Gastrocnemius medialis (tissue), 4 donors: Measurements from ENCODE around the gene TMTC3. TPM values are rescaled to one million over a fixed set of nuclear protein-coding genes. Genes with fewer than 3 reads are reported as not detected.

Experiments used
- ATAC-seq, 2 donors: fragments of 150-250 bp; one replicate each; pipeline ENCODE4 v1.9.1; 2016
- DNase-seq, 2 donors: peaks; one replicate each; pipeline ENCODE4 v3.0.0-alpha.2; 2019
- H3K27ac ChIP-seq, 4 donors: fragments of 200-600 bp; sonication (generic); 1 replicate in 1 of 4; 2 replicates in 3 of 4; pipeline ENCODE4 v1.5.1; 2016 to 2018; ENCODE audit warnings: mild to moderate bottlenecking in 2 of 4, moderate library complexity in 1 of 4
- H3K27me3 ChIP-seq, 3 donors: fragments of 200-600 bp; sonication (generic) in 2 of 3; 1 replicate in 1 of 3; 2 replicates in 2 of 3; pipeline versions ENCODE4 v1.5.1 to v1.6.0; 2016 to 2019; ENCODE audit warnings: mild to moderate bottlenecking in 1 of 3, moderate library complexity in 1 of 3
- H3K36me3 ChIP-seq, 2 donors: fragments of 200-600 bp; sonication (generic) in 1 of 2; one replicate each; pipeline ENCODE4 v1.5.1; 2017 to 2018
- H3K4me1 ChIP-seq, 2 donors: fragments of 200-600 bp; sonication (generic) in 1 of 2; one replicate each; pipeline ENCODE4 v1.5.1; 2016 to 2017; ENCODE audit warnings: mild to moderate bottlenecking in 2 of 2
- H3K4me3 ChIP-seq, 4 donors: fragments of 200-600 bp; sonication (generic) in 3 of 4; 1 replicate in 1 of 4; 2 replicates in 3 of 4; pipeline ENCODE4 v1.5.1; 2016 to 2019; ENCODE audit warnings: mild to moderate bottlenecking in 2 of 4
- H3K9me3 ChIP-seq, 3 donors: fragments of 200-600 bp; sonication (generic) in 2 of 3; 1 replicate in 1 of 3; 2 replicates in 2 of 3; pipeline ENCODE4 v1.5.1; 2016 to 2019
- CTCF ChIP-seq, 5 experiments: fragments of 450-650 bp in 3 of 5; fragments of 200-600 bp in 2 of 5; sonication (generic) in 2 of 5; IDR thresholded peaks in 4 of 5; conservative IDR thresholded peaks in 1 of 5; 1 replicate in 4 of 5; 2 replicates in 1 of 5; pipeline ENCODE4 v1.5.1; 2016 to 2019; ENCODE audit warnings: antibody characterized with exemption in 5 of 5, mild to moderate bottlenecking in 3 of 5, moderate library complexity in 3 of 5
- POLR2A ChIP-seq, 2 donors: fragments of 450-650 bp; IDR thresholded peaks; one replicate each; pipeline ENCODE4 v1.6.1; 2017; ENCODE audit warnings: antibody characterized with exemption in 2 of 2, mild to moderate bottlenecking in 2 of 2, moderate library complexity in 2 of 2
- in situ Hi-C, 4 donors: fragments of 200-750 bp; cut with MboI; loops; one replicate each; pipeline versions ENCODE4 v1.15.0 to v1.8.0; 2017; ENCODE audit warnings: low sequenced_read_pairs in 4 of 4
- intact Hi-C: fragments of 100-400 bp; cut with DNase I; formaldehyde crosslinking; loops from one replicate; pipeline ENCODE4 v1.15.1; 2023; ENCODE audit warnings: low total_unique reads
- total RNA-seq, 4 donors: library from RNA; depleted of rRNA; stranded (reverse); fragments of >200 nt; gene quantifications; one replicate each; pipeline versions ENCODE4 v1.1.0 to v1.2.3, GENCODE V29; 2016

The TMTC3 gene
- total RNA-seq, 4 donors from 2014 or later = 4.9 to 15.9 (median 6.6) TPM

- H3K4me1 ChIP-seq = no peaks in the 10 kb centered on the region
- no peak for ATAC-seq
- no peaks in the 10 kb centered on the region for H3K27me3 ChIP-seq
- intact Hi-C loops (no loop called here), in situ Hi-C loops (no loop called here)
- no peaks in the 10 kb centered on the region for H3K9me3 ChIP-seq
- H3K36me3 ChIP-seq = no peaks in the 10 kb centered on the region
- no peak overlapping the region for H3K4me3 ChIP-seq
- TF ChIP-seq CTCF (IDR thresholded peaks at IDR 0.05 in 4 of 5, conservative IDR thresholded peaks at IDR 0.05 in 1 of 5) (no peak), POLR2A (IDR thresholded peaks at IDR 0.05) (no peak)
- DNase-seq = no peak
- no peak overlapping the region for H3K27ac ChIP-seq
These were observed 101.9 kb downstream of the TMTC3 start for GRCh38 chr12:88243982-88244381.

GRCh38 chr12:88245905-88246304 is 103.8 kb downstream of the TMTC3 start:
- no peaks in the 10 kb centered on the region for H3K9me3 ChIP-seq
- in situ Hi-C loops (no loop called here), intact Hi-C loops (no loop called here)
- DNase-seq (no peak), ATAC-seq (no peak)
- no peak overlapping the region for H3K4me3 ChIP-seq
- no peak overlapping the region for H3K27ac ChIP-seq
- no peaks in the 10 kb centered on the region for H3K4me1 ChIP-seq
- H3K36me3 ChIP-seq = no peaks in the 10 kb centered on the region
- no peak for TF ChIP-seq CTCF (IDR thresholded peaks at IDR 0.05 in 4 of 5, conservative IDR thresholded peaks at IDR 0.05 in 1 of 5)
- no peak for TF ChIP-seq POLR2A (IDR thresholded peaks at IDR 0.05)
- no peaks in the 10 kb centered on the region for H3K27me3 ChIP-seq

- TF ChIP-seq CTCF (IDR thresholded peaks at IDR 0.05 in 4 of 5, conservative IDR thresholded peaks at IDR 0.05 in 1 of 5) = no peak
- no peak for TF ChIP-seq POLR2A (IDR thresholded peaks at IDR 0.05)
- H3K36me3 ChIP-seq = no peaks in the 10 kb centered on the region
- DNase-seq = no peak
- H3K4me1 ChIP-seq = no peaks in the 10 kb centered on the region
- no peak overlapping the region for H3K4me3 ChIP-seq
- intact Hi-C loops (no loop called here), in situ Hi-C loops (no loop called here)
- no peaks in the 10 kb centered on the region for H3K9me3 ChIP-seq
- no peaks in the 10 kb centered on the region for H3K27me3 ChIP-seq
- ATAC-seq = no peak
- no peak overlapping the region for H3K27ac ChIP-seq
These were observed 105.1 kb downstream of the TMTC3 start for GRCh38 chr12:88247241-88247643.

- Histone ChIP-seq H3K36me3 (no peaks in the 10 kb centered on the region), H3K27me3 (no peaks in the 10 kb centered on the region), H3K9me3 (no peaks in the 10 kb centered on the region), H3K4me3 (no peak overlapping the region), H3K4me1 (no peaks in the 10 kb centered on the region), H3K27ac (no peak overlapping the region)
- no peak for TF ChIP-seq CTCF (IDR thresholded peaks at IDR 0.05 in 4 of 5, conservative IDR thresholded peaks at IDR 0.05 in 1 of 5)
- TF ChIP-seq POLR2A (IDR thresholded peaks at IDR 0.05) = no peak
- in situ Hi-C loops (no loop called here), intact Hi-C loops (no loop called here)
- DNase-seq (no peak), ATAC-seq (no peak)
These were observed 106.5 kb downstream of the TMTC3 start for GRCh38 chr12:88248606-88249005.

Other genes starting within 250 kb of the TMTC3 start
- not detected for gene C12orf50, start 112.9 kb upstream of the TMTC3 start, total RNA-seq
- gene CEP290, start 219 bp upstream of the TMTC3 start, total RNA-seq = 1 to 10 TPM; 2.5 to 9.4 (median 5.0) TPM